Gastrocnemius medialis (tissue), 4 donors: Measurements from ENCODE around the gene USP54. TPM values are rescaled to one million over a fixed set of nuclear protein-coding genes. Genes with fewer than 3 reads are reported as not detected.

ENCODE experiments used
- ATAC-seq, 2 donors: fragments of 150-250 bp; one replicate each; pipeline ENCODE4 v1.9.1; 2016
- DNase-seq, 2 donors: peaks; one replicate each; pipeline ENCODE4 v3.0.0-alpha.2; 2019
- H3K27ac ChIP-seq, 4 donors: fragments of 200-600 bp; sonication (generic); 1 replicate in 1 of 4; 2 replicates in 3 of 4; pipeline ENCODE4 v1.5.1; 2016 to 2018; ENCODE audit warnings: mild to moderate bottlenecking in 2 of 4, moderate library complexity in 1 of 4
- H3K27me3 ChIP-seq, 3 donors: fragments of 200-600 bp; sonication (generic) in 2 of 3; 1 replicate in 1 of 3; 2 replicates in 2 of 3; pipeline versions ENCODE4 v1.5.1 to v1.6.0; 2016 to 2019; ENCODE audit warnings: mild to moderate bottlenecking in 1 of 3, moderate library complexity in 1 of 3
- H3K36me3 ChIP-seq, 2 donors: fragments of 200-600 bp; sonication (generic) in 1 of 2; one replicate each; pipeline ENCODE4 v1.5.1; 2017 to 2018
- H3K4me1 ChIP-seq, 2 donors: fragments of 200-600 bp; sonication (generic) in 1 of 2; one replicate each; pipeline ENCODE4 v1.5.1; 2016 to 2017; ENCODE audit warnings: mild to moderate bottlenecking in 2 of 2
- H3K4me3 ChIP-seq, 4 donors: fragments of 200-600 bp; sonication (generic) in 3 of 4; 1 replicate in 1 of 4; 2 replicates in 3 of 4; pipeline ENCODE4 v1.5.1; 2016 to 2019; ENCODE audit warnings: mild to moderate bottlenecking in 2 of 4
- H3K9me3 ChIP-seq, 3 donors: fragments of 200-600 bp; sonication (generic) in 2 of 3; 1 replicate in 1 of 3; 2 replicates in 2 of 3; pipeline ENCODE4 v1.5.1; 2016 to 2019
- CTCF ChIP-seq, 5 experiments: fragments of 450-650 bp in 3 of 5; fragments of 200-600 bp in 2 of 5; sonication (generic) in 2 of 5; IDR thresholded peaks in 4 of 5; conservative IDR thresholded peaks in 1 of 5; 1 replicate in 4 of 5; 2 replicates in 1 of 5; pipeline ENCODE4 v1.5.1; 2016 to 2019; ENCODE audit warnings: antibody characterized with exemption in 5 of 5, mild to moderate bottlenecking in 3 of 5, moderate library complexity in 3 of 5
- POLR2A ChIP-seq, 2 donors: fragments of 450-650 bp; IDR thresholded peaks; one replicate each; pipeline ENCODE4 v1.6.1; 2017; ENCODE audit warnings: antibody characterized with exemption in 2 of 2, mild to moderate bottlenecking in 2 of 2, moderate library complexity in 2 of 2
- in situ Hi-C, 4 donors: fragments of 200-750 bp; cut with MboI; loops; one replicate each; pipeline versions ENCODE4 v1.15.0 to v1.8.0; 2017; ENCODE audit warnings: low sequenced_read_pairs in 4 of 4
- intact Hi-C: fragments of 100-400 bp; cut with DNase I; formaldehyde crosslinking; loops from one replicate; pipeline ENCODE4 v1.15.1; 2023; ENCODE audit warnings: low total_unique reads
- total RNA-seq, 4 donors: library from RNA; depleted of rRNA; stranded (reverse); fragments of >200 nt; gene quantifications; one replicate each; pipeline versions ENCODE4 v1.1.0 to v1.2.3, GENCODE V29; 2016

The USP54 gene
- total RNA-seq, 4 donors from 2014 or later = 89.8 to 276 (median 154) TPM

GRCh38 chr10:73493781-73494180 is 97.4 kb downstream of the USP54 start:
- H3K4me3 ChIP-seq = peak overlapping the region in 3 of 4 donors; percentile 79 to 99 (median 94)
- ATAC-seq (no peak), DNase-seq (no peak)
- peak overlapping the region; percentile 93 to 99 (median 96) for H3K27ac ChIP-seq
- intact Hi-C loops (no loop called here), in situ Hi-C loops (no loop called here)
- H3K36me3 ChIP-seq = peaks cover 0 to 18% of the 10 kb centered on the region in 2 donors
- TF ChIP-seq POLR2A (IDR thresholded peaks at IDR 0.05) (no peak), CTCF (IDR thresholded peaks at IDR 0.05 in 4 of 5, conservative IDR thresholded peaks at IDR 0.05 in 1 of 5) (no peak)
- H3K4me1 ChIP-seq = peaks cover 46 to 48% of the 10 kb centered on the region in 2 donors
- H3K27me3 ChIP-seq = no peaks in the 10 kb centered on the region
- H3K9me3 ChIP-seq = no peaks in the 10 kb centered on the region

- H3K27me3 ChIP-seq = no peaks in the 10 kb centered on the region
- in situ Hi-C loops = no loop called here
- H3K9me3 ChIP-seq = no peaks in the 10 kb centered on the region
- H3K4me3 ChIP-seq = no peak overlapping the region
- ATAC-seq (no peak), DNase-seq (no peak)
- peak overlapping the region in 1 of 4 donors; percentile 10 for H3K27ac ChIP-seq
- H3K36me3 ChIP-seq = peaks cover 0 to 6% of the 10 kb centered on the region in 2 donors
- peaks cover 8 to 12% of the 10 kb centered on the region in 2 donors for H3K4me1 ChIP-seq
- intact Hi-C loops = no loop called here
- TF ChIP-seq POLR2A (IDR thresholded peaks at IDR 0.05) (no peak), CTCF (IDR thresholded peaks at IDR 0.05 in 4 of 5, conservative IDR thresholded peaks at IDR 0.05 in 1 of 5) (no peak)
Observed at GRCh38 chr10:73486601-73487000, 104.5 kb downstream of the USP54 start.

- Histone ChIP-seq H3K4me3 (no peak overlapping the region), H3K27ac (peak overlapping the region in 2 of 4 donors; percentile 0 to 54), H3K36me3 (peaks cover 0 to 6% of the 10 kb centered on the region in 2 donors), H3K4me1 (peaks cover 4 to 17% of the 10 kb centered on the region in 2 donors), H3K27me3 (no peaks in the 10 kb centered on the region), H3K9me3 (no peaks in the 10 kb centered on the region)
- DNase-seq (no peak), ATAC-seq (peak in 1 of 2 donors; percentile 27)
- in situ Hi-C loops = no loop called here
- intact Hi-C loops = no loop called here
- no peak for TF ChIP-seq CTCF (IDR thresholded peaks at IDR 0.05 in 4 of 5, conservative IDR thresholded peaks at IDR 0.05 in 1 of 5)
- no peak for TF ChIP-seq POLR2A (IDR thresholded peaks at IDR 0.05)
Observed at GRCh38 chr10:73485320-73485719, 105.8 kb downstream of the USP54 start.

- Histone ChIP-seq H3K36me3 (peaks cover 0 to 41% of the 10 kb centered on the region in 2 donors), H3K9me3 (no peaks in the 10 kb centered on the region), H3K27me3 (no peaks in the 10 kb centered on the region), H3K27ac (peak overlapping the region in 1 of 4 donors; percentile 2), H3K4me3 (no peak overlapping the region), H3K4me1 (peaks cover 1 to 20% of the 10 kb centered on the region in 2 donors)
- no peak for DNase-seq
- TF ChIP-seq CTCF (IDR thresholded peaks at IDR 0.05 in 4 of 5, conservative IDR thresholded peaks at IDR 0.05 in 1 of 5) = no peak
- no peak for TF ChIP-seq POLR2A (IDR thresholded peaks at IDR 0.05)
- intact Hi-C loops = no loop called here
- in situ Hi-C loops = no loop called here
- no peak for ATAC-seq
Observed at GRCh38 chr10:73480158-73480557, 111.0 kb downstream of the USP54 start.

GRCh38 chr10:73478636-73479035 is 112.5 kb downstream of the USP54 start:
- H3K27ac ChIP-seq = no peak overlapping the region
- H3K36me3 ChIP-seq = peaks cover 0 to 56% of the 10 kb centered on the region in 2 donors
- intact Hi-C loops (no loop called here), in situ Hi-C loops (no loop called here)
- no peaks in the 10 kb centered on the region for H3K9me3 ChIP-seq
- no peak overlapping the region for H3K4me3 ChIP-seq
- no peak for DNase-seq
- ATAC-seq = no peak
- TF ChIP-seq CTCF (IDR thresholded peaks at IDR 0.05 in 4 of 5, conservative IDR thresholded peaks at IDR 0.05 in 1 of 5) = no peak
- no peak for TF ChIP-seq POLR2A (IDR thresholded peaks at IDR 0.05)
- peaks cover 0 to 13% of the 10 kb centered on the region in 2 donors for H3K4me1 ChIP-seq
- H3K27me3 ChIP-seq = no peaks in the 10 kb centered on the region
